ENCODE results near the gene JAKMIP1.

DNA sequence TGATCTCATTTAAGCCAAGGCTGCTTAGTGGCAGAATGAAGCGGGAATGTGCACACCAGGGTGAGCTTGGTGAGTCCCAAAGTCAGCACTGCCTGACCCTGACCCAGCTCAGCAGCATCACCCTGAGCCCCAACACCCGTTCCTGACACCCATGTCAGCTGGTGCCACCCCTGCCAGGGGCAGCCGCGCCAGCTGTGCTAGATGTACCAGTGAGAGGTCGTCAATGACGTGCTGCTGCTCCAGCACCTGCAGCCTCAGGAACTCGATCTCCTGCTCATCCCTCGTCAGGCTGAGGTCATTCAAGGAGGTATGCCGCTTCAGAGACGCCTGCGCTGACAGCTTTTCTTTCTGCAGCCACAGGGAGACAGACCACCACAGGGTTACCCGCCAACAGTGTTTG is 120.4 kb downstream of the JAKMIP1 start:
- TF ChIP-seq SSRP1 (CRISPR knock-in tag; IDR thresholded peaks at IDR 0.05) (no peak), GATAD1 (CRISPR knock-in tag; IDR thresholded peaks at IDR 0.05) (no peak), SRY (CRISPR knock-in tag; IDR thresholded peaks at IDR 0.05) (no peak), MXI1 (IDR thresholded peaks at IDR 0.05; ENCODE audit: borderline replicate concordance, low read depth, low read length) (no peak), FOXM1 (CRISPR knock-in tag; IDR thresholded peaks at IDR 0.05) (no peak), TCF7 (IDR thresholded peaks at IDR 0.05; ENCODE audit: low read depth) (no peak)
- TF ChIP-seq, protein P1, sequence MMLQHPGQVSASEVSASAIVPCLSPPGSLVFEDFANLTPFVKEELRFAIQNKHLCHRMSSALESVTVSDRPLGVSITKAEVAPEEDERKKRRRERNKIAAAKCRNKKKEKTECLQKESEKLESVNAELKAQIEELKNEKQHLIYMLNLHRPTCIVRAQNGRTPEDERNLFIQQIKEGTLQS (CRISPR knock-in tag; IDR thresholded peaks at IDR 0.05): no peak
- TF ChIP-seq, protein P2, sequence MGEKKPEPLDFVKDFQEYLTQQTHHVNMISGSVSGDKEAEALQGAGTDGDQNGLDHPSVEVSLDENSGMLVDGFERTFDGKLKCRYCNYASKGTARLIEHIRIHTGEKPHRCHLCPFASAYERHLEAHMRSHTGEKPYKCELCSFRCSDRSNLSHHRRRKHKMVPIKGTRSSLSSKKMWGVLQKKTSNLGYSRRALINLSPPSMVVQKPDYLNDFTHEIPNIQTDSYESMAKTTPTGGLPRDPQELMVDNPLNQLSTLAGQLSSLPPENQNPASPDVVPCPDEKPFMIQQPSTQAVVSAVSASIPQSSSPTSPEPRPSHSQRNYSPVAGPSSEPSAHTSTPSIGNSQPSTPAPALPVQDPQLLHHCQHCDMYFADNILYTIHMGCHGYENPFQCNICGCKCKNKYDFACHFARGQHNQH (CRISPR knock-in tag; IDR thresholded peaks at IDR 0.05): no peak
- TF ChIP-seq, protein P3, sequence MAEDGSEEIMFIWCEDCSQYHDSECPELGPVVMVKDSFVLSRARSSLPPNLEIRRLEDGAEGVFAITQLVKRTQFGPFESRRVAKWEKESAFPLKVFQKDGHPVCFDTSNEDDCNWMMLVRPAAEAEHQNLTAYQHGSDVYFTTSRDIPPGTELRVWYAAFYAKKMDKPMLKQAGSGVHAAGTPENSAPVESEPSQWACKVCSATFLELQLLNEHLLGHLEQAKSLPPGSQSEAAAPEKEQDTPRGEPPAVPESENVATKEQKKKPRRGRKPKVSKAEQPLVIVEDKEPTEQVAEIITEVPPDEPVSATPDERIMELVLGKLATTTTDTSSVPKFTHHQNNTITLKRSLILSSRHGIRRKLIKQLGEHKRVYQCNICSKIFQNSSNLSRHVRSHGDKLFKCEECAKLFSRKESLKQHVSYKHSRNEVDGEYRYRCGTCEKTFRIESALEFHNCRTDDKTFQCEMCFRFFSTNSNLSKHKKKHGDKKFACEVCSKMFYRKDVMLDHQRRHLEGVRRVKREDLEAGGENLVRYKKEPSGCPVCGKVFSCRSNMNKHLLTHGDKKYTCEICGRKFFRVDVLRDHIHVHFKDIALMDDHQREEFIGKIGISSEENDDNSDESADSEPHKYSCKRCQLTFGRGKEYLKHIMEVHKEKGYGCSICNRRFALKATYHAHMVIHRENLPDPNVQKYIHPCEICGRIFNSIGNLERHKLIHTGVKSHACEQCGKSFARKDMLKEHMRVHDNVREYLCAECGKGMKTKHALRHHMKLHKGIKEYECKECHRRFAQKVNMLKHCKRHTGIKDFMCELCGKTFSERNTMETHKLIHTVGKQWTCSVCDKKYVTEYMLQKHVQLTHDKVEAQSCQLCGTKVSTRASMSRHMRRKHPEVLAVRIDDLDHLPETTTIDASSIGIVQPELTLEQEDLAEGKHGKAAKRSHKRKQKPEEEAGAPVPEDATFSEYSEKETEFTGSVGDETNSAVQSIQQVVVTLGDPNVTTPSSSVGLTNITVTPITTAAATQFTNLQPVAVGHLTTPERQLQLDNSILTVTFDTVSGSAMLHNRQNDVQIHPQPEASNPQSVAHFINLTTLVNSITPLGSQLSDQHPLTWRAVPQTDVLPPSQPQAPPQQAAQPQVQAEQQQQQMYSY (CRISPR knock-in tag; IDR thresholded peaks at IDR 0.05): no peak
- TF ChIP-seq, protein P4, sequence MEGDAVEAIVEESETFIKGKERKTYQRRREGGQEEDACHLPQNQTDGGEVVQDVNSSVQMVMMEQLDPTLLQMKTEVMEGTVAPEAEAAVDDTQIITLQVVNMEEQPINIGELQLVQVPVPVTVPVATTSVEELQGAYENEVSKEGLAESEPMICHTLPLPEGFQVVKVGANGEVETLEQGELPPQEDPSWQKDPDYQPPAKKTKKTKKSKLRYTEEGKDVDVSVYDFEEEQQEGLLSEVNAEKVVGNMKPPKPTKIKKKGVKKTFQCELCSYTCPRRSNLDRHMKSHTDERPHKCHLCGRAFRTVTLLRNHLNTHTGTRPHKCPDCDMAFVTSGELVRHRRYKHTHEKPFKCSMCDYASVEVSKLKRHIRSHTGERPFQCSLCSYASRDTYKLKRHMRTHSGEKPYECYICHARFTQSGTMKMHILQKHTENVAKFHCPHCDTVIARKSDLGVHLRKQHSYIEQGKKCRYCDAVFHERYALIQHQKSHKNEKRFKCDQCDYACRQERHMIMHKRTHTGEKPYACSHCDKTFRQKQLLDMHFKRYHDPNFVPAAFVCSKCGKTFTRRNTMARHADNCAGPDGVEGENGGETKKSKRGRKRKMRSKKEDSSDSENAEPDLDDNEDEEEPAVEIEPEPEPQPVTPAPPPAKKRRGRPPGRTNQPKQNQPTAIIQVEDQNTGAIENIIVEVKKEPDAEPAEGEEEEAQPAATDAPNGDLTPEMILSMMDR (CRISPR knock-in tag; IDR thresholded peaks at IDR 0.05): no peak
